HG02759 (cell line): ENCODE data around the gene ZNF670.

Experiments used
- ATAC-seq: cut with Tn5 transposase; IDR thresholded peaks from one replicate; pipeline ENCODE4 v1.9.1; 2021; ENCODE audit warnings: mild to moderate bottlenecking, moderate library complexity; ENCODE audit not compliant: unreplicated experiment

The ZNF670 gene

GRCh38 chr1:247104965-247105364, 26.4 kb upstream of the ZNF670 start:
- no peak for ATAC-seq

- ATAC-seq = peak; percentile 100
These were observed 25.4 kb upstream of the ZNF670 start, which contains the start of gene ZNF669 for GRCh38 chr1:247103859-247104591. Gene ZNF669, minus strand, starts transcription at chr1:247104356. Its CDS starts 157 bp downstream, at chr1:247104199.

GRCh38 chr1:247102381-247102780, 23.8 kb upstream of the ZNF670 start:
- no peak for ATAC-seq

- no peak for ATAC-seq
These were observed 22.2 kb upstream of the ZNF670 start for GRCh38 chr1:247100676-247101279.

GRCh38 chr1:247096958-247097357, 18.3 kb upstream of the ZNF670 start:
- ATAC-seq = no peak

- ATAC-seq = no peak
These were observed 17.9 kb upstream of the ZNF670 start for GRCh38 chr1:247096544-247096943.

- no peak for ATAC-seq
These were observed 17.5 kb upstream of the ZNF670 start for GRCh38 chr1:247096112-247096511.

- no peak for ATAC-seq
These were observed 11.8 kb upstream of the ZNF670 start for GRCh38 chr1:247090455-247090854.

GRCh38 chr1:247089616-247090375, 11.2 kb upstream of the ZNF670 start:
- no peak for ATAC-seq

GRCh38 chr1:247088967-247089366, 10.4 kb upstream of the ZNF670 start:
- ATAC-seq = no peak

GRCh38 chr1:247087256-247087655, 8.6 kb upstream of the ZNF670 start:
- no peak for ATAC-seq

GRCh38 chr1:247085310-247085709, 6.7 kb upstream of the ZNF670 start:
- ATAC-seq = no peak

- no peak for ATAC-seq
These were observed 6.2 kb upstream of the ZNF670 start for GRCh38 chr1:247084771-247085170.

- no peak for ATAC-seq
These were observed 697 bp upstream of the ZNF670 start for GRCh38 chr1:247079141-247079874.

GRCh38 chr1:247077876-247078257, 744 bp downstream of the ZNF670 start:
- ATAC-seq = peak; percentile 20

GRCh38 chr1:247077213-247077612, 1.4 kb downstream of the ZNF670 start:
- ATAC-seq = no peak

GRCh38 chr1:247070645-247071044, 8.0 kb downstream of the ZNF670 start:
- ATAC-seq = no peak

GRCh38 chr1:247064304-247064703, 14.3 kb downstream of the ZNF670 start:
- ATAC-seq = no peak

- ATAC-seq = no peak
These were observed 17.8 kb downstream of the ZNF670 start for GRCh38 chr1:247060771-247061170.

GRCh38 chr1:247056071-247056470, 22.5 kb downstream of the ZNF670 start:
- ATAC-seq = no peak

- ATAC-seq = no peak
These were observed 23.6 kb downstream of the ZNF670 start for GRCh38 chr1:247054992-247055415.
